BLaER1 treated with 17β-estradiol and CSF1 and Interleukin-3, amounts not matched to agents 10 nM and 100 nM (cell line): Measurements from ENCODE around the gene MACO1.

Experiments
- H3K27ac ChIP-seq, 11 experiments: shearing (Covaris generic); formaldehyde crosslinking; 2 replicates each; pipeline ENCODE4 v1.8.1; 2022
- H3K27me3 ChIP-seq, 11 experiments: shearing (Covaris generic); formaldehyde crosslinking; 2 replicates each; pipeline ENCODE4 v1.8.1; 2022
- H3K36me3 ChIP-seq, 11 experiments: shearing (Covaris generic); formaldehyde crosslinking; 2 replicates each; pipeline ENCODE4 v1.8.1; 2022
- H3K4me1 ChIP-seq, 10 experiments: shearing (Covaris generic); formaldehyde crosslinking; 2 replicates each; pipeline ENCODE4 v1.8.1; 2022
- H3K4me2 ChIP-seq, 11 experiments: shearing (Covaris generic); formaldehyde crosslinking; 2 replicates each; pipeline ENCODE4 v1.8.1; 2022
- H3K4me3 ChIP-seq, 10 experiments: shearing (Covaris generic); formaldehyde crosslinking; 2 replicates each; pipeline ENCODE4 v1.8.1; 2022
- H3K9ac ChIP-seq, 11 experiments: shearing (Covaris generic); formaldehyde crosslinking; 2 replicates each; pipeline ENCODE4 v1.8.1; 2022
- H3K9me3 ChIP-seq, 11 experiments: shearing (Covaris generic); formaldehyde crosslinking; replicated peaks in 1 of 11; 2 replicates each; pipeline ENCODE4 v1.8.1; 2022
- H4K20me1 ChIP-seq, 11 experiments: shearing (Covaris generic); formaldehyde crosslinking; 2 replicates each; pipeline ENCODE4 v1.8.1; 2022
- Cebpa-rat ChIP-seq, 11 experiments: shearing (Covaris generic); IDR thresholded peaks; 2 replicates each; pipeline ENCODE4 v1.8.1; 2022

Gene MACO1

GRCh38 chr1:25541889-25542658 is 111.4 kb downstream of the MACO1 start:
- peaks cover 0 to 12% (median 0%) of the 10 kb centered on the region in 11 experiments; a peak in 7 of 22 replicates for H3K27me3 ChIP-seq
- peaks cover 14 to 33% (median 30%) of the 10 kb centered on the region in 10 experiments for H3K4me1 ChIP-seq
- H3K4me3 ChIP-seq, result no peak overlapping the region
- peaks cover 0 to 19% (median 14%) of the 10 kb centered on the region in 11 experiments; a peak in 13 of 22 replicates for H4K20me1 ChIP-seq
- no peak overlapping the region for H3K27ac ChIP-seq
- H3K4me2 ChIP-seq, result no peak overlapping the region
- H3K36me3 ChIP-seq, result no peaks in the 10 kb centered on the region
- no peak for TF ChIP-seq Cebpa-rat (IDR thresholded peaks at IDR 0.05)
- no peak overlapping the region for H3K9ac ChIP-seq
- no peaks in the 10 kb centered on the region for H3K9me3 ChIP-seq

- Histone ChIP-seq H3K4me3 (peak overlapping the region in 9 of 10 experiments; percentile 79 to 91 (median 85); a peak in 13 of 20 replicates), H3K9ac (peak overlapping the region in 1 of 11 experiments; percentile 80; a peak in 1 of 22 replicates)
These were observed 112.3 kb downstream of the MACO1 start for GRCh38 chr1:25543005-25543424.

GRCh38 chr1:25543425-25544242 is 112.9 kb downstream of the MACO1 start, which contains the start of gene LDLRAP1:
Gene LDLRAP1, plus strand, starts transcription at chr1:25543606. Its CDS starts 93 bp downstream, at chr1:25543699.
- Histone ChIP-seq H3K27me3 (peaks cover 0 to 12% (median 0%) of the 10 kb centered on the region in 11 experiments; a peak in 7 of 22 replicates), H3K36me3 (no peaks in the 10 kb centered on the region), H3K4me2 (peak within 1 kb of the TSS; percentile 98 to 100 (median 100)), H3K9ac (peak within 1 kb of the TSS; percentile 75 to 86 (median 82)), H3K4me1 (peaks cover 14 to 49% (median 45%) of the 10 kb centered on the region in 10 experiments), H3K4me3 (peak within 1 kb of the TSS; percentile 79 to 91 (median 85)), H3K27ac (peak within 1 kb of the TSS; percentile 27 to 75 (median 69)), H3K9me3 (no peaks in the 10 kb centered on the region), H4K20me1 (peaks cover 0 to 19% (median 14%) of the 10 kb centered on the region in 11 experiments; a peak in 13 of 22 replicates)
- TF ChIP-seq Cebpa-rat (IDR thresholded peaks at IDR 0.05), result no peak

More at GRCh38 chr1:25543005-25543424, 112.3 kb downstream of the MACO1 start:
- no peaks in the 10 kb centered on the region for H3K36me3 ChIP-seq
- H3K27ac ChIP-seq, result no peak overlapping the region
- no peaks in the 10 kb centered on the region for H3K9me3 ChIP-seq
- peaks cover 0 to 19% (median 14%) of the 10 kb centered on the region in 11 experiments; a peak in 13 of 22 replicates for H4K20me1 ChIP-seq
- H3K4me2 ChIP-seq, result peak overlapping the region in 9 of 11 experiments; percentile 49 to 100 (median 100); a peak in 10 of 22 replicates
- H3K27me3 ChIP-seq, result peaks cover 0 to 12% (median 0%) of the 10 kb centered on the region in 11 experiments; a peak in 7 of 22 replicates
- no peak for TF ChIP-seq Cebpa-rat (IDR thresholded peaks at IDR 0.05)
- peaks cover 10 to 42% (median 38%) of the 10 kb centered on the region in 10 experiments for H3K4me1 ChIP-seq

- Histone ChIP-seq H3K4me1 (peaks cover 21 to 55% (median 51%) of the 10 kb centered on the region in 10 experiments), H3K27ac (peak overlapping the region in 10 of 11 experiments; percentile 27 to 75 (median 69); a peak in 17 of 22 replicates), H3K9me3 (no peaks in the 10 kb centered on the region), H3K36me3 (no peaks in the 10 kb centered on the region), H3K27me3 (peaks cover 0 to 12% (median 0%) of the 10 kb centered on the region in 11 experiments; a peak in 7 of 22 replicates), H3K9ac (peak overlapping the region; percentile 75 to 86 (median 82)), H3K4me3 (peak overlapping the region; percentile 79 to 91 (median 85)), H3K4me2 (peak overlapping the region; percentile 98 to 100 (median 100)), H4K20me1 (peaks cover 0 to 21% (median 14%) of the 10 kb centered on the region in 11 experiments; a peak in 13 of 22 replicates)
- TF ChIP-seq Cebpa-rat (IDR thresholded peaks at IDR 0.05), result no peak
These were observed 113.6 kb downstream of the MACO1 start for GRCh38 chr1:25544243-25544764.

GRCh38 chr1:25544819-25545218 is 114.1 kb downstream of the MACO1 start:
- no peaks in the 10 kb centered on the region for H3K9me3 ChIP-seq
- peak overlapping the region in 10 of 11 experiments; percentile 75 to 86 (median 82); a peak in 17 of 22 replicates for H3K9ac ChIP-seq
- TF ChIP-seq Cebpa-rat (IDR thresholded peaks at IDR 0.05), result no peak
- H3K4me3 ChIP-seq, result peak overlapping the region; percentile 79 to 91 (median 85); a peak in 18 of 20 replicates
- H3K27ac ChIP-seq, result no peak overlapping the region; a peak in 2 of 22 replicates
- H3K4me2 ChIP-seq, result peak overlapping the region; percentile 98 to 100 (median 100)
- H4K20me1 ChIP-seq, result peaks cover 0 to 23% (median 14%) of the 10 kb centered on the region in 11 experiments; a peak in 13 of 22 replicates
- peaks cover 26 to 60% (median 56%) of the 10 kb centered on the region in 10 experiments for H3K4me1 ChIP-seq
- no peaks in the 10 kb centered on the region for H3K36me3 ChIP-seq
- peaks cover 0 to 12% (median 0%) of the 10 kb centered on the region in 11 experiments; a peak in 7 of 22 replicates for H3K27me3 ChIP-seq

GRCh38 chr1:25545767-25546166 is 115.1 kb downstream of the MACO1 start:
- Histone ChIP-seq H4K20me1 (peaks cover 0 to 30% (median 14%) of the 10 kb centered on the region in 11 experiments; a peak in 13 of 22 replicates), H3K27me3 (peaks cover 0 to 12% (median 0%) of the 10 kb centered on the region in 11 experiments; a peak in 7 of 22 replicates), H3K9ac (peak overlapping the region in 2 of 11 experiments; percentile 86; a peak in 1 of 22 replicates), H3K4me2 (peak overlapping the region in 9 of 11 experiments; percentile 98 to 100 (median 100); a peak in 18 of 22 replicates), H3K9me3 (no peaks in the 10 kb centered on the region), H3K4me1 (peaks cover 36 to 70% (median 66%) of the 10 kb centered on the region in 10 experiments), H3K36me3 (no peaks in the 10 kb centered on the region), H3K27ac (no peak overlapping the region), H3K4me3 (no peak overlapping the region)
- TF ChIP-seq Cebpa-rat (IDR thresholded peaks at IDR 0.05), result no peak

GRCh38 chr1:25546193-25546592 is 115.5 kb downstream of the MACO1 start:
- no peak for TF ChIP-seq Cebpa-rat (IDR thresholded peaks at IDR 0.05)
- no peak overlapping the region for H3K27ac ChIP-seq
- H3K36me3 ChIP-seq, result no peaks in the 10 kb centered on the region
- H3K4me2 ChIP-seq, result peak overlapping the region in 5 of 11 experiments; percentile 8 to 100 (median 100); a peak in 4 of 22 replicates
- no peak overlapping the region for H3K4me3 ChIP-seq
- peaks cover 0 to 12% (median 0%) of the 10 kb centered on the region in 11 experiments; a peak in 7 of 22 replicates for H3K27me3 ChIP-seq
- H3K9ac ChIP-seq, result no peak overlapping the region
- peaks cover 0 to 32% (median 14%) of the 10 kb centered on the region in 11 experiments; a peak in 13 of 22 replicates for H4K20me1 ChIP-seq
- no peaks in the 10 kb centered on the region for H3K9me3 ChIP-seq
- H3K4me1 ChIP-seq, result peaks cover 40 to 74% (median 70%) of the 10 kb centered on the region in 10 experiments
